CD4-positive, alpha-beta T cell treated with Interleukin-17A for 1 hour (primary cell): ENCODE data around the gene ZNF618.

Source experiments
- DNase-seq: peaks from one replicate; pipeline ENCODE4 v3.0.0-alpha.2; 2020

Gene ZNF618

GRCh38 chr9:114086607-114087006 is 210.5 kb downstream of the ZNF618 start:
- DNase-seq: no peak

GRCh38 chr9:114087721-114088120 is 211.6 kb downstream of the ZNF618 start:
- DNase-seq: no peak

GRCh38 chr9:114088571-114089170 is 212.6 kb downstream of the ZNF618 start:
- DNase-seq: no peak

- DNase-seq: no peak
Observed at GRCh38 chr9:114089206-114089840, 213.2 kb downstream of the ZNF618 start.

GRCh38 chr9:114090798-114091197 is 214.7 kb downstream of the ZNF618 start:
- DNase-seq: no peak

- DNase-seq: no peak
Observed at GRCh38 chr9:114091711-114092110, 215.6 kb downstream of the ZNF618 start.

GRCh38 chr9:114092336-114092735 is 216.2 kb downstream of the ZNF618 start:
- no peak for DNase-seq

- DNase-seq: no peak
Observed at GRCh38 chr9:114093031-114093471, 216.9 kb downstream of the ZNF618 start.

GRCh38 chr9:114093761-114094505 is 217.8 kb downstream of the ZNF618 start:
- DNase-seq: no peak

GRCh38 chr9:114094971-114095370 is 218.9 kb downstream of the ZNF618 start:
- DNase-seq: no peak

- no peak for DNase-seq
Observed at GRCh38 chr9:114096041-114096511, 220.0 kb downstream of the ZNF618 start.

- DNase-seq: no peak
Observed at GRCh38 chr9:114096866-114097612, 220.9 kb downstream of the ZNF618 start.

- DNase-seq: no peak
Observed at GRCh38 chr9:114097613-114098020, 221.5 kb downstream of the ZNF618 start.

GRCh38 chr9:114098021-114098935 is 222.2 kb downstream of the ZNF618 start:
- DNase-seq: no peak

- DNase-seq: no peak
Observed at GRCh38 chr9:114098936-114099668, 223.0 kb downstream of the ZNF618 start, which contains the start of gene KIF12. KIF12 (minus strand) TSS chr9:114099292; CDS start chr9:114099276, 16 bp downstream.

- no peak for DNase-seq
Observed at GRCh38 chr9:114099669-114100270, 223.7 kb downstream of the ZNF618 start.

GRCh38 chr9:114100536-114100935 is 224.4 kb downstream of the ZNF618 start:
- DNase-seq: no peak

- DNase-seq: no peak
Observed at GRCh38 chr9:114102484-114102883, 226.4 kb downstream of the ZNF618 start.

GRCh38 chr9:114105236-114105635 is 229.1 kb downstream of the ZNF618 start:
- no peak for DNase-seq
